Testis (tissue), 3 donors: ENCODE results near the gene TMEM141. TPM values are rescaled to one million over a fixed set of nuclear protein-coding genes. Genes with fewer than 3 reads are reported as not detected.
"Not testable (repeated sequence)": the region's sequence is repeated elsewhere in the genome, so short reads cannot be mapped to it uniquely, and the experiment has no call there.

ENCODE experiments used
- DNase-seq: peaks from one replicate; pipeline ENCODE4 v3.0.0-alpha.2; 2019
- H3K27ac ChIP-seq, 2 donors: fragments of 200-600 bp; sonication (generic); one replicate each; pipeline ENCODE4 v1.5.1; 2019
- H3K27me3 ChIP-seq: fragments of 200-600 bp; sonication (generic); one replicate; pipeline ENCODE4 v1.5.1; 2019
- H3K36me3 ChIP-seq: fragments of 200-600 bp; sonication (generic); one replicate; pipeline ENCODE4 v1.5.1; 2017; ENCODE audit warnings: low read depth; ENCODE audit errors: missing control alignments
- H3K4me1 ChIP-seq: fragments of 200-600 bp; sonication (generic); one replicate; pipeline ENCODE4 v1.5.1; 2019
- H3K4me3 ChIP-seq, 2 donors: fragments of 200-600 bp; sonication (generic); one replicate each; pipeline ENCODE4 v1.5.1; 2017 to 2019
- H3K9me3 ChIP-seq: fragments of 200-600 bp; sonication (generic); one replicate; pipeline ENCODE4 v1.5.1; 2017
- CTCF ChIP-seq, 3 experiments: fragments of 450-650 bp in 2 of 3; fragments of 200-600 bp in 1 of 3; sonication (generic) in 1 of 3; IDR thresholded peaks; one replicate each; pipeline ENCODE4 v1.5.1; 2016 to 2019; ENCODE audit warnings: antibody characterized with exemption in 3 of 3, mild to moderate bottlenecking in 2 of 3, moderate library complexity in 1 of 3
- POLR2A ChIP-seq: fragments of 450-650 bp; IDR thresholded peaks from one replicate; pipeline ENCODE4 v1.6.1; 2017; ENCODE audit warnings: antibody characterized with exemption, mild to moderate bottlenecking, moderate library complexity
- WGBS, 2 donors: methylation state at CpG; one replicate each; pipeline ENCODE4 v1.1.5; 2018; 5-methylcytosine and 5-hydroxymethylcytosine counted together
- intact Hi-C: fragments of 100-400 bp; cut with DNase I; formaldehyde crosslinking; loops from one replicate; pipeline ENCODE4 v1.15.1; 2023; ENCODE audit warnings: low total_unique reads
- polyA plus RNA-seq: library from polyadenylated mRNA; stranded (reverse); fragments of 350-450 nt; fragmentation: Illumina TruSeq; extraction: RNeasy Lipid Tissue Mini Kit (QIAGEN cat#74804); gene quantifications from one replicate; pipeline ENCODE4 v1.2.3, GENCODE V29; 2014; ENCODE audit warnings: low read depth, low replicate concordance; ENCODE audit not compliant: insufficient read depth
- total RNA-seq, 2 donors: library from RNA; depleted of rRNA; stranded (reverse); fragments of >200 nt; gene quantifications; one replicate each; pipeline ENCODE4 v1.2.3, GENCODE V29; 2016

TMEM141 gene
- total and polyA plus RNA-seq, 3 donors from 2014 or later, result 80.4 to 127 (median 108) TPM

GRCh38 chr9:136787690-136788400, 3.3 kb upstream of the TMEM141 start:
- no peaks in the 10 kb centered on the region for H3K36me3 ChIP-seq
- 10 to 13% methylated on average over 21 of the region's 21 CpGs for WGBS, 2 donors
- peak overlapping the region in 1 of 2 donors; percentile 5 for H3K4me3 ChIP-seq
- H3K9me3 ChIP-seq, result no peaks in the 10 kb centered on the region
- intact Hi-C loops, result loop anchor here (5.0 kb wide), 1 partner anchor 239 kb away; the partner anchor contains the start of gene ABCA2
- H3K27ac ChIP-seq, result peak overlapping the region; percentile 91 to 93
- peak; percentile 85 for DNase-seq
- H3K27me3 ChIP-seq, result no peaks in the 10 kb centered on the region
- TF ChIP-seq POLR2A, result no peak
- peak; percentile 92 to 95 (median 94) for TF ChIP-seq CTCF (IDR thresholded peaks at IDR 0.05)
- H3K4me1 ChIP-seq, result peaks cover 48% of the 10 kb centered on the region

- not testable (repeated sequence) for H3K9me3 ChIP-seq, H3K36me3 ChIP-seq, DNase-seq, H3K27me3 ChIP-seq
- H3K4me3 ChIP-seq, result peak overlapping the region in 1 of 2 donors; percentile 5
- intact Hi-C loops, result loop anchor here (5.0 kb wide), 1 partner anchor 238 kb away; the partner anchor contains the start of gene ABCA2
- H3K4me1 ChIP-seq, result peaks cover 49% of the 10 kb centered on the region
- peak overlapping the region; percentile 91 to 93 for H3K27ac ChIP-seq
- WGBS, 2 donors, result 36 to 53% methylated on average over 27 of the region's 27 CpGs
Measured at GRCh38 chr9:136788644-136789522, 2.3 kb upstream of the TMEM141 start.

DNA sequence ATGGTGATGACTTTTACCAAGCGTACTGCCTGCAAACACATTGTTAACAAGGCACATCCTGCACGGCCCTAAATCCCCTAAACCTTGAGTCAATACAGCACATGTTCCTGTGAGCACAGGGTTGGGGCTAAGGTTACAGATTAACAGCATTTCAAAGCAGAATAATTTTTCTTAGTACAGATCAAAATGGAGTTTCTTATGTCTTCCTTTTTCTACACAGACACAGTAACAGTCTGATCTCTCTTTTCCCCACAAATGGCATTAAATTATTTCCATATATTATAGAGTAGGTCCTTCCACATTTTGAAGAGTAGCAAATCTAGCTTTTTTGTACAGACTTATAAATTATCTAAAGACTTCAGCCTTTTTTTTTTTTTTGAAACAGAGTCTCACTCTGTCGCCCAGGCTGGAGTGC, 1.6 kb upstream of the TMEM141 start:
- no peak overlapping the region for H3K4me3 ChIP-seq
- H3K36me3 ChIP-seq, result no peaks in the 10 kb centered on the region
- intact Hi-C loops, result loop anchor here (5.0 kb wide), 1 partner anchor 238 kb away; the partner anchor contains the start of gene ABCA2
- peaks cover 49% of the 10 kb centered on the region for H3K4me1 ChIP-seq
- DNase-seq, result no peak
- H3K27me3 ChIP-seq, result no peaks in the 10 kb centered on the region
- TF ChIP-seq CTCF (IDR thresholded peaks at IDR 0.05) (no peak), POLR2A (no peak)
- H3K27ac ChIP-seq, result peak overlapping the region; percentile 91 to 93
- no peaks in the 10 kb centered on the region for H3K9me3 ChIP-seq
- WGBS, 2 donors, result 48 to 68% methylated on average over 3 of the region's 3 CpGs

DNA sequence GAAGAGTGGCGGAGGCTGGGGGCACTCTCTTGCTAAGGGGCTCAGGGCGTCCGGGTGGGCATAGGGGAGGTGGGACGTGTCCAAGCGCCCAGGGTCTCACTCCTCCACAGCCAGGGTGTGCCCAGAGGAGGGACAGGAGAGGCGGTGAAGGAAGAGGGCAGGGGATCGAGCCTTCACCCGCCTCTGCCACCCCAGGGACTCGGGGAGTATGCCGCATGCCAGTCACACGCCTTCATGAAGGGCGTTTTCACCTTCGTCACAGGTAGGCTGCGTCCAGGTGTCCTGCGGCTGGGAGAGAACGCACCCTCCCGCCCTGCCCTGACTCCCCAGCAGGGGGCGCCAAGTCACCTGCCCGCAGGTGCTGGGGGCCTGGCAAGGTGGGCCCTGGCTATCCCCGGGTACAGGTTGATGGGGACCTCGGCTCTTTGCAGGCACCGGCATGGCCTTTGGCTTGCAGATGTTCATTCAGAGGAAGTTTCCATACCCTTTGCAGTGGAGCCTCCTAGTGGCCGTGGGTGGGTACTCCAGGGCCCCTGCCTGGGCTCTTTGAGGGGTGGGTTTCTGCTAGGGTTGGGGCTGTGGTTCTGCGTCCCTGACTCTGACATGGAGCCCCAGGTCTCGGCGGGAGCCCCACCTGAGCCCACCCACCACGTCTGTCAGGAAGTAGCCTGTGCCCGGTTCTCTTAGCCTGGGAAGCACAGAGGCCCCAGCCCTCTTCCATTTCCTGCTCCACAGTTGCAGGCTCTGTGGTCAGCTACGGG, 552 bp downstream of the TMEM141 start:
- peaks cover 63% of the 10 kb centered on the region for H3K4me1 ChIP-seq
- H3K9me3 ChIP-seq, result no peaks in the 10 kb centered on the region
- WGBS, 2 donors, result 3% methylated on average over 20 to 22 of the region's 29 CpGs
- no peaks in the 10 kb centered on the region for H3K36me3 ChIP-seq
- no peaks in the 10 kb centered on the region for H3K27me3 ChIP-seq
- H3K4me3 ChIP-seq, result peak overlapping the region; percentile 71 to 79
- peak overlapping the region; percentile 91 to 93 for H3K27ac ChIP-seq
- DNase-seq, result peak; percentile 69
- intact Hi-C loops, result no loop called here
- TF ChIP-seq POLR2A (no peak), CTCF (IDR thresholded peaks at IDR 0.05) (peak; percentile 90 to 97 (median 92))
